ENCODE measurements around the gene MKRN1.
"Not testable (repeated sequence)": the region's sequence is repeated elsewhere in the genome, so short reads cannot be mapped to it uniquely, and the experiment has no call there.

MKRN1 gene

DNA sequence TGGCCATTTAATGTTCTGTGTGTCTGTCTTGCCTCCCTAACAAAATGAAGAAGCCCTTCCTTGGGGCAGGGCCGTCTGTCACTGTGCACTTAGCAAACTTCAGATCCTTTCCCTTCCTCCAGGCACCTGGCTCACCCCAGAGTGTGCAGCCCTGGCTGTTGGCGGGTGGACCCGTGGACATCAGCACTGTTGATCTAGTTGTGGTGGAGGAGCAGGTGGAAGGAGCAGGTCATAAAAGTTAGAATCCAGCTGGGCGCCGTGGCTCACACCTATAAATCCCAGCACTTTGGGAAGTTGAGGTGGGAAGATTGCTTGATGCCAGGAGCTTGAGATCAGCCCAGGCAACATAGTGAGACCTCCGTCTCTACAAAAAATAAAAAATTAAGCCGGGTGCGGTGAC lies 62.7 kb downstream of the MKRN1 start:
- no peak for DNase-seq (ENCODE audit: low read depth in 1 of 2, low spot score in 1 of 2)
- TF ChIP-seq JUND (IDR thresholded peaks at IDR 0.05; ENCODE audit: low read depth) = no peak
- in situ Hi-C loops (cut with HindIII; ENCODE audit: low pct_unique_long_range_greater_than_20kb, low sequenced_read_pairs) = no loop called here

DNA sequence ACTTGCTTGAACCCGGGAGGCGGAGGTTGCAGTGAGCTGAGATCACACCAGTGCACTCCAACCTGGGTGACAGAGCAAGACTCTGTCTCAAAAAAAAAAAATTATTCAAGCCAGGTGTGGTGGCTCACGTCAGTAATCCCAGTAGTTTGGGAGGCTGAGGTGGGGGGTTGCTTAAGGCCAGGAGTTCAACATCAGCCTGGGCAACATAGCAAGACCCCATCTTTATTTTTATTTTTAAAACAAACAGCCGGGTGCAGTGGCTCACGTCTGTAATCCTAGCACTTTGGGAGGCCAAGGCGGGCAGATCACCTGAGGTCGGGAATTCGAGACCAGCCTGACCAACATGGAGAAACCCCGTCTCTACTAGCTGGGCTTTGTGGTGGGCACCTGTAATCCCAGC lies 63.5 kb downstream of the MKRN1 start:
- DNase-seq (ENCODE audit: low read depth in 1 of 2, low spot score in 1 of 2); in situ Hi-C loops (cut with HindIII; ENCODE audit: low pct_unique_long_range_greater_than_20kb, low sequenced_read_pairs): not testable (repeated sequence)

DNA sequence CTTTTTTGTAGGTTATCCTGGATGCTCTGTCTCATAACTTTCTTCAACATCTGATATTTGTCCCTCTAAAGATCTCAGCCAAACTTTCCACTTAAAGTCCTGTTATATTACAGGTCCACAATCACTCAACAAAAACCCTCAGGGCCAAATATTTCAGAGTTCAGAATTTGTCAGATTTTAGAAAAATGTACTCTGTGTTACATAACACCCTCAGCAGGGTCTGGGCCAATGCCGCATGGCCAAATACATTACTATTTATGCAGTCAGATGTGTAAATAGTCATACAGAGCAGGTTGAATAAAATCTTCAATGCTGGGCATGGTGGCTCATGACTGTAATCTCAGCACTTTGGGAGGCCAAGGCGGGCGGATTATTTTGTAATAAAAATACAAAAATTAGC lies 63.9 kb downstream of the MKRN1 start:
- in situ Hi-C loops (cut with HindIII; ENCODE audit: low pct_unique_long_range_greater_than_20kb, low sequenced_read_pairs) = no loop called here
- DNase-seq (ENCODE audit: low read depth in 1 of 2, low spot score in 1 of 2) = no peak
- TF ChIP-seq JUND (IDR thresholded peaks at IDR 0.05; ENCODE audit: low read depth) = no peak

DNA sequence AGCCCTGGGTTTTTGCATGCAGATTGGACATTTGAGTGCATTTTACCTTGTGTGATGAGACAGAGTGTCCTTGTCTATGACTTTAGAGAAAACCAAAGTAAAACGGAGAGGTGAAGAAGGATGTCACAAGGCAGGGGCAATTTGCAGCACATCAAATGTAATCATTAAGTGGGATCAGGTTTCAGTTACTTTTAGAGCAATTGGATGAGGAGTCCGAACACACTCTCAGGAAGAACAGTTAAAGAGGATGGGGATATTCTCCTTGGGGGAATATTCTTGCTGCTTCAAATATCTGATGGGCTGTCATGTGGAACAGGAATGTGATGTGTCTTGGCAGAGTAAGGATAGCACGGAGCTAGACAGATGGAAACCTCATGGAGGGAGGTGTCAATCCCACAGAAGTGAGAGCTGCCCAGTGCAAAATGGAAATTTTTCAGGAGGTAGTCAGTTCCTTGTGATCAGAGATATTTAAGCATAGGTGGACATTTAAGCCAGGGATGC lies 74.7 kb downstream of the MKRN1 start:
- in situ Hi-C loops (cut with HindIII; ENCODE audit: low pct_unique_long_range_greater_than_20kb, low sequenced_read_pairs) = no loop called here
- DNase-seq (ENCODE audit: low read depth in 1 of 2, low spot score in 1 of 2) = peak in 1 of 2 experiments; percentile 40
- TF ChIP-seq JUND (IDR thresholded peaks at IDR 0.05; ENCODE audit: low read depth) = no peak

DNA sequence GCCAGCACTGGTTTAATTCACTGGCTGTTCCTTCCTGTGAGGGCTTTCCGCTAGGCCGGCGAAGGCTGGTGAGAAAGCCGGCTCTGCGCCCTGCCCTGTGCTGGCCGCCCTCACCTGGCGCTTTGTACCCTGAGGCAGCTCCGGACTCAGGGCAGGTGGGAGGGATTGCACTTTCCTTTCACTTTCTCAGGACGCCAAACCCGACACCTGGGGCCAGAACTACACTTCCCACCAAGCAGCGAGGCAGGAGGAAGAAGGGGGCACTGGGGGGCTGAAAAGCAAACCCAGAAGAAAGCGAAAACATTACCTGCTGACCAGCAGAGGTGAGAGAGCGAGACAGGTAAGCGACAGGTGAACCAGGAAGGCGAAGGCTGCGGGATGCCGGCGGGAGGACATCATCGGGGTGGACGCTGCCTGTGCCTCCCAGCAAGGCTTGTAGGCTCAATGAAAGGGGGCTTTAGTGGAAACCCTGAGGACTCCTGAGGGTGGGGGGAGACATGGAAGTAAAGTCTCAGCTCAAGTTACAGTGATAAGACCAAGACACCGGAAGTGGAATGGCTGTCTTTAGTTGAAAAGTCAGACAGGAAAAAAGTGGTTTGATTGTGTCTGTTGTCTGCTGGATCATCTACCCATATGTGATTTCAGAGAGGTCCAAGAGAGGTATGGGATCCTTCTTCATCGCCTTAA lies 75.3 kb downstream of the MKRN1 start, which contains the start of gene RAB19:
RAB19 (plus strand) TSS at position 181 of the 687 bp plus-strand sequence. CDS start 3,589 bp downstream, outside the sequence.
- TF ChIP-seq JUND (IDR thresholded peaks at IDR 0.05; ENCODE audit: low read depth) = no peak
- in situ Hi-C loops (cut with HindIII; ENCODE audit: low pct_unique_long_range_greater_than_20kb, low sequenced_read_pairs) = no loop called here
- peak; percentile 48 to 85 for DNase-seq (ENCODE audit: low read depth in 1 of 2, low spot score in 1 of 2)

Data from T47D (cell line).